HG03469 (cell line): ENCODE results near the gene ZNF471.

Experiments used
- ATAC-seq: cut with Tn5 transposase; IDR thresholded peaks from one replicate; pipeline ENCODE4 v1.9.1; 2021; ENCODE audit warnings: mild to moderate bottlenecking, moderate library complexity, moderate number of reproducible peaks; ENCODE audit not compliant: unreplicated experiment

ZNF471 gene

GRCh38 chr19:56572589-56572988, 64.9 kb downstream of the ZNF471 start:
- no peak for ATAC-seq

- no peak for ATAC-seq
Measured at GRCh38 chr19:56573914-56574313, 66.3 kb downstream of the ZNF471 start.

GRCh38 chr19:56577719-56578602, 70.3 kb downstream of the ZNF471 start:
- no peak for ATAC-seq
